Immature natural killer cell (primary cell): ENCODE data around the gene LUC7L. TPM values are rescaled to one million over a fixed set of nuclear protein-coding genes. Genes with fewer than 3 reads are reported as not detected.
A peak's percentile ranks its signal among the peaks of the same experiment; 100 is the strongest.

Experiments
- DNase-seq, 3 donors: peaks; one replicate each; pipeline ENCODE4 v3.0.0; 2022; ENCODE audit warnings: mixed read lengths in 1 of 3
- H3K27ac Mint-ChIP-seq, 6 donors: one replicate each; pipeline ENCODE4 v1.8.0; 2020; ENCODE audit warnings: mixed read lengths in 6 of 6, mild to moderate bottlenecking in 5 of 6, inconsistent platforms in 4 of 6, moderate library complexity in 3 of 6
- H3K27me3 Mint-ChIP-seq, 3 donors: one replicate each; pipeline ENCODE4 v1.8.0; 2020 to 2021; ENCODE audit warnings: low read depth in 3 of 3, mild to moderate bottlenecking in 3 of 3, mixed read lengths in 3 of 3, moderate library complexity in 3 of 3, inconsistent platforms in 1 of 3
- H3K36me3 Mint-ChIP-seq, 3 donors: one replicate each; pipeline ENCODE4 v1.8.0; 2020; ENCODE audit warnings: mixed read lengths in 3 of 3, inconsistent platforms in 2 of 3, mild to moderate bottlenecking in 2 of 3
- H3K4me1 Mint-ChIP-seq, 2 donors: one replicate each; pipeline ENCODE4 v1.8.0; 2020; ENCODE audit warnings: inconsistent platforms in 2 of 2, mild to moderate bottlenecking in 2 of 2, mixed read lengths in 2 of 2, moderate library complexity in 1 of 2
- H3K4me3 Mint-ChIP-seq, 5 donors: one replicate each; pipeline ENCODE4 v1.8.0; 2020; ENCODE audit warnings: mild to moderate bottlenecking in 5 of 5, mixed read lengths in 5 of 5, inconsistent platforms in 3 of 5, moderate library complexity in 3 of 5
- H3K9me3 Mint-ChIP-seq, 6 donors: one replicate each; pipeline ENCODE4 v1.8.0; 2020; ENCODE audit warnings: mild to moderate bottlenecking in 6 of 6, mixed read lengths in 6 of 6, inconsistent platforms in 4 of 6, moderate library complexity in 3 of 6
- polyA plus RNA-seq, 3 donors: library from polyadenylated mRNA; unstranded; fragments of 300-500 nt; fragmentation: Illumina TruSeq; gene quantifications; one replicate each; pipeline ENCODE4 v1.2.3, GENCODE V29; 2021

The LUC7L gene
- polyA plus RNA-seq, 3 donors from 2014 or later = 4.5 to 15.0 (median 10.4) TPM

DNA sequence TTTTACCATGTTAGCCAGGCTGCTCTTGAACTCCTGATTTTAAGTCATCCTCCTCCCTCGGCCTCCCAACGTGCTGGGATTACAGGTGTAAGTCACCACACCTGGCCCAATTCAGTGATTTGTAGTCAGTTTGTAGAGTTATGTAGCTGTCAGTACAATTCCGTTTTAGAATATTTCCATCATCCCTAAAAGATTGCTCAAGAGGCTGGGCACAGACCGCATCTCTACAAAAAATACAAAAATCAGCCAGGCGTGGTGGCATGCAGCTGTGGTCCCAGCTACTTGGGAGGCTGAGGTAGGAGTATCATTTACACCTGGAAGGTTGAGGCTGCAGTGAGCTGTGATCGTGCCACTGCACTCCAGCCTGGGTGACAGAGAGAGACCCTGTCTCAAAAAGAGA is 25.9 kb upstream of the LUC7L start:
- Mint-ChIP-seq H3K27me3 (peaks cover 0 to 3% (median 2%) of the 10 kb centered on the region in 3 donors), H3K27ac (peak overlapping the region in 1 of 6 donors; percentile 12), H3K9me3 (no peaks in the 10 kb centered on the region), H3K36me3 (peaks cover 17 to 31% (median 27%) of the 10 kb centered on the region in 3 donors), H3K4me3 (no peak overlapping the region), H3K4me1 (peaks cover 39 to 44% of the 10 kb centered on the region in 2 donors)
- no peak for DNase-seq

DNA sequence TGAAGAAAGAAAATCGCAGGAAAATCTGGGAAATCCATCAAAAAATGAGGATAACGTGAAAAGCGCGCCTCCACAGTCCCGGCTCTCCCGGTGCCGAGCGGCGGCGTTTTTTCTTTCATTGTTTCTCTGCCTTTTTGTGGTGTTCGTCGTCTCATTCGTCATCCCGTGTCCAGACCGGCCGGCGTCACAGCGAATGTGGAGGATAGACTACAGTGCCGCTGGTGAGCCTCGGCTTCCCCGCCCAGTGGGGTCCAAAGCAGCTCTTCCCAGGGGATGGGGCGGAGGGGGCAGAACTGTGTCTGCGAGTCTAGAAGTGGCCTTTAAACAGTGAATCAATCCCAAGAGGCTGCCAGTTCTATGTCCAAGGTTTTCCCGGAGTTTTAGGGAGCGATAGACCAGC is 25.2 kb upstream of the LUC7L start:
- Mint-ChIP-seq H3K27ac (no peak overlapping the region), H3K4me3 (no peak overlapping the region), H3K27me3 (peaks cover 0 to 3% (median 2%) of the 10 kb centered on the region in 3 donors), H3K9me3 (no peaks in the 10 kb centered on the region), H3K36me3 (peaks cover 17 to 30% (median 28%) of the 10 kb centered on the region in 3 donors), H3K4me1 (peaks cover 37 to 43% of the 10 kb centered on the region in 2 donors)
- DNase-seq = no peak

DNA sequence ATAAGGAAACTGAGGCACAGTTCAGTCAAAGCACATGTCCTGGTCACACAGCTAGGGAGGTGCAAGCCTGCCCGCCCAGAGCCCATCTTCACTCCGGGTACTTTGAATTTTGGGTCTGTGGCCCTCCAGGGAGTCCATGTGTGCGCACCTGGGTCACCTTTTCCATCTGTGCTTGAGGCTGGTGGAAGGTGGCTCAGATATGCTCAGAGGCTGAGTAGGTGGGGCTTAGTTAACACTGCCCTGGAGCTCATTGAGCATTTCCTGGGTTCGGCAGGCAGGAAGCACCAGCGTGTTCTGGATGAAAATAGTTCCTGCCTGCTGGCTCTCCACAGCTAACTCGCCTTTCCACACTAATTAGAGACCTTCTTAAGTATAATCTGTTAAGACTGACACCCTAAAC is 24.6 kb upstream of the LUC7L start:
- no peak for DNase-seq
- Mint-ChIP-seq H3K4me3 (peak overlapping the region; percentile 20 to 45 (median 26)), H3K4me1 (peaks cover 31 to 36% of the 10 kb centered on the region in 2 donors), H3K27ac (peak overlapping the region in 2 of 6 donors; percentile 41 to 53), H3K9me3 (no peaks in the 10 kb centered on the region), H3K36me3 (peaks cover 13 to 24% (median 22%) of the 10 kb centered on the region in 3 donors), H3K27me3 (peaks cover 0 to 3% (median 2%) of the 10 kb centered on the region in 3 donors)

DNA sequence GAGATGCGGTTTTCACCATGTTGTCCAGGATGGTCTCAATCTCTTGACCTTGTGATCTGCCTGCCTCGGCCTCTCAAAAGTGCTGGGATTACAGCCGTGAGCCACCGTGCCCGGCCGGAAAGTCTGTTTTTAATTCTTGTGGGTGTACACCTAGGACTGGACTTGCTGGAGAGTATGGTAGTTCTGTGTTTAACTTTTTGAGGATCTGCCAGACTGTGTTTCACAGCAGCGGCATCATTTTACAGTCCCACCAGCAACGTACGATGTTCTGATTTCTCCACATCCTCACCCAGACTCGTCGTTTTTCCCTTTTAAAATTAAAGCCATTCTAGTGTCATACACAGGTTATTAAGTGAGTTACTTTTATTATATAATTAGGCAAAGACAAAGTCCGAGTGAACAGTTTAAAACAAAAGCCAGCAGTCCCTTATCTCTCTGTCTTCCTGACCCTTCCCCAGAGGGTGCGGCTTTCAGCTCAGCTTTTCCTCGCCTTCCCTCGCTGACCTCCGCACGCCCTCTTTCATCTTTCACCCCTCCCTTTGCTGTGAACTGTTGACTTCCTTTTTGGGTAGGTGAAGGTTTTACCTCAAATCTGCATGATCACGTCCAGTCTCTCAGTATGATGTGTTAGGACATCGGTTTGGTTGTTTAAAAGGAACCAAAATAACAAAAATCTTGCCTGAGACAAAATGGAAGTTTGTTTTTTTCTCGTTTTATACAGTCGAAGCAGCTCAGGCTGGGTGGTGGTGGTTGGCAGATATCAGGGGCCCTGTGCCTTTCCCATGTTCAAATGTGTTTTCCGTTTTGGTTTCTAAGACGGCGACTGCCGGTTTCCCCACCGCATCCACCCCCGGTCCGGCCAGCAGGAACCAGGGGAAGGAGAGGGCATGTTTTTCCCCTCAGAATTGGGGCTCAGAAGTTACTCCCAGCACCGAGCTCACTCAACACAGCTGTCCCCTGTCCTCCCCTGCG is 23.4 kb upstream of the LUC7L start:
- Mint-ChIP-seq H3K27me3 (peaks cover 0 to 3% (median 2%) of the 10 kb centered on the region in 3 donors), H3K4me3 (peak overlapping the region; percentile 77 to 94 (median 88)), H3K36me3 (peaks cover 13 to 22% (median 22%) of the 10 kb centered on the region in 3 donors), H3K9me3 (no peaks in the 10 kb centered on the region), H3K4me1 (peaks cover 29 to 39% of the 10 kb centered on the region in 2 donors), H3K27ac (peak overlapping the region; percentile 86 to 97 (median 94))
- peak; percentile 50 to 51 (median 50) for DNase-seq

DNA sequence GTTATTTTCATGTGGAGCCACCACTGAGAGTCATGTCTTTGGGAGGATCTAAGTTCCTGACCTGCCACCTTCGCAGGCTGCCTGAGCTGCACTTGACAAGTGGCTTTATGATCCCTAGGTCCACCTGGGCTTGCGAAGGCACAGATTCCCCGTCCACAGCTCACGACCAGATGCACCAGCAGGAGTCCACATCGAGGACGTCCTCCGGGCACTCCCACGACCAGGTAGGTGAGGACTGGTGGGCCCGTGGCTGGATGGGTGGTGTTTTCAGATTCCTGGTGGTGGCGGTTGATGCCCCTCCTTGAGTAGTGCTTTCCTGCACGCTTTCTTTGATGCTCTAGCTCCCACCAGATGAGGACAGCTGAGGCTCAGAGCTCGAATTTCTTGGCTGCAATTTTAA is 20.2 kb upstream of the LUC7L start:
- H3K36me3 Mint-ChIP-seq = peaks cover 3 to 16% (median 16%) of the 10 kb centered on the region in 3 donors
- no peak overlapping the region for H3K27ac Mint-ChIP-seq
- no peak for DNase-seq
- H3K27me3 Mint-ChIP-seq = peaks cover 0 to 3% (median 0%) of the 10 kb centered on the region in 3 donors
- no peaks in the 10 kb centered on the region for H3K9me3 Mint-ChIP-seq
- H3K4me3 Mint-ChIP-seq = no peak overlapping the region
- peaks cover 34 to 39% of the 10 kb centered on the region in 2 donors for H3K4me1 Mint-ChIP-seq

DNA sequence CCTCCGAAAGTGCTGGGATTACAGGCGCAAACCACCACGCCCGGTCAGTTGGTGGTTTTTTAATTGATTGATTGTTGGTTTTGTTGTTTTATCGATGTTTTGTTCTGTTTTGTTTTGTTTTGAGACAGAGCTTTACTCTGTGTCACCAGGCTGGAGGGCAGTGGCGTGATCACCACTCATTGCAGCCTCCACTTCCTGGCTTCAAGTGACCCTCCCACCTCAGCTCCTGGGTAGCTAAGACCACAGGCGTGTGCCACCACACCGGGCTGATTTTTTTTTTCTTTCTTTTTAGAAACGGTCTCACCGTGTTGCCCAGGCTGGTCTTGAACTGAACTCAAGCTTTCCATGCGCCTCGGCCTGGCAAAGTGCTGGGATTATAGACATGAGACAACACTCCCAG is 17.8 kb upstream of the LUC7L start:
- Mint-ChIP-seq H3K27ac (peak overlapping the region in 5 of 6 donors; percentile 57 to 87 (median 76)), H3K9me3 (no peaks in the 10 kb centered on the region), H3K4me3 (peak overlapping the region in 4 of 5 donors; percentile 27 to 74 (median 31)), H3K4me1 (peaks cover 35 to 41% of the 10 kb centered on the region in 2 donors), H3K36me3 (peaks cover 0 to 11% (median 10%) of the 10 kb centered on the region in 3 donors), H3K27me3 (peaks cover 0 to 3% (median 0%) of the 10 kb centered on the region in 3 donors)
- peak; percentile 17 to 38 (median 26) for DNase-seq

DNA sequence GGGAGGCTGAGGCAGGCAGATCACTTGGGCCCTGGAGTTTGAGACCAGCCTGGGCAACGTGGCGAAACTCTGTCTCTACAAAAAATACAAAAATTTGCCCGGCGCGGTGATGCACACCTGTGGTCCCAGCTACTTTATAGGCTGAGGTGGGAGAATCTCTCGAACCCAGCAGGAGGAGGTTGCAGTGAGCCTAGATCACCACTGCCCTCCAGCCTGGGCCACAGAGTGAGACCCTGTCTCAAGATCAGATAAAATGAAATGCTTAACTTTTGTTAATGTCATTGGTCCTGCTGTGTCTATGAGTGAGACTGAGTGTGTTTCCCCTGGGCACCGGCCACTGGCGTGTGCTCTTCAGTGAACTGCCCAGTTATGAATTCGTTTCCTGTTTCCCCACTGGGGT is 15.9 kb upstream of the LUC7L start:
- peaks cover 53 to 57% of the 10 kb centered on the region in 2 donors for H3K4me1 Mint-ChIP-seq
- H3K9me3 Mint-ChIP-seq = no peaks in the 10 kb centered on the region
- H3K27ac Mint-ChIP-seq = peak overlapping the region in 3 of 6 donors; percentile 23 to 53 (median 31)
- no peaks in the 10 kb centered on the region for H3K36me3 Mint-ChIP-seq
- H3K27me3 Mint-ChIP-seq = peaks cover 0 to 4% (median 0%) of the 10 kb centered on the region in 3 donors
- H3K4me3 Mint-ChIP-seq = no peak overlapping the region
- DNase-seq = no peak

DNA sequence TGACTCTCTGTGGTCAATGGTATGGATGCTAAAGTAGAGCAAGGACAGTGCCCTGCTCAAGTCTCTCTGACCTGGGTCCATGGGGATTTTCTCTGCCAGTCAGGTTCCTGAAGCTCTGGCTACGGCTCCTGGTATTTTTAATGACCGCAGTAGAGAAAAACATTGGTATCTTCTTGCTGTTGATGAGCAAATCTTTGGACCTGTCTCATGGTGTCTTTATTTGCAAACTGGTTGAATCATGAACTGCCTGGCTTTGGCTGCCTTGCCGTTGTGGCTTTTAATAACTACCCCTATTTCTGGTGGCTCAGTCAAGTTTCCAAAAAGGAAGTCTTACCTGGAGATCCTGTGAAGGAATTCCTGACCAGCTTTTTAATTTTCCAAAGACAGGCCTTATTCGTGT is 14.1 kb upstream of the LUC7L start:
- peak overlapping the region; percentile 3 to 40 (median 40) for H3K27ac Mint-ChIP-seq
- H3K9me3 Mint-ChIP-seq = no peaks in the 10 kb centered on the region
- peak overlapping the region in 1 of 5 donors; percentile 7 for H3K4me3 Mint-ChIP-seq
- DNase-seq = no peak
- H3K4me1 Mint-ChIP-seq = peaks cover 60 to 62% of the 10 kb centered on the region in 2 donors
- H3K27me3 Mint-ChIP-seq = peaks cover 0 to 6% (median 0%) of the 10 kb centered on the region in 3 donors
- peaks cover 0 to 4% (median 0%) of the 10 kb centered on the region in 3 donors for H3K36me3 Mint-ChIP-seq

DNA sequence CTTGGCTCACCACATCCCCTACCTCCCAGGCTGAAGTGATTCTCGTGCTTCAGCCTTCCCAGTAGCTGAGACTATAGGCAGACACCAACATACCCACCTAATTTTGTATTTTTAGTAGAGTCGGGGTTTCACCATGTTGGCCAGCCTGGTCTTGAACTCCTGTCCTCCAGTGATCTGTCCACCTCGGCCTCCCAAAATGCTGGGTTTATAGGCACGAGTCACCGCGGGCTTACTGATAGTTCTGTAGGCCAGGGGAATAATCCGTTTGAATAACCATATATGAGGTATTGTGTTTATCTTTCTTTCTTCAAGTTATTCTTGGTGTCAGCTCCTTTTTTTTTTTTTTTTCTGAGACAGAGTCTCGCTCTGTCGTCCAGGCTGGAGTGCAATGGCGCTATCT is 13.0 kb upstream of the LUC7L start:
- Mint-ChIP-seq H3K4me1 (peaks cover 55 to 58% of the 10 kb centered on the region in 2 donors), H3K36me3 (peaks cover 0 to 4% (median 0%) of the 10 kb centered on the region in 3 donors), H3K4me3 (peak overlapping the region in 4 of 5 donors; percentile 30 to 69 (median 60)), H3K27ac (peak overlapping the region; percentile 32 to 75 (median 54)), H3K9me3 (no peaks in the 10 kb centered on the region), H3K27me3 (peaks cover 0 to 7% (median 0%) of the 10 kb centered on the region in 3 donors)
- no peak for DNase-seq

DNA sequence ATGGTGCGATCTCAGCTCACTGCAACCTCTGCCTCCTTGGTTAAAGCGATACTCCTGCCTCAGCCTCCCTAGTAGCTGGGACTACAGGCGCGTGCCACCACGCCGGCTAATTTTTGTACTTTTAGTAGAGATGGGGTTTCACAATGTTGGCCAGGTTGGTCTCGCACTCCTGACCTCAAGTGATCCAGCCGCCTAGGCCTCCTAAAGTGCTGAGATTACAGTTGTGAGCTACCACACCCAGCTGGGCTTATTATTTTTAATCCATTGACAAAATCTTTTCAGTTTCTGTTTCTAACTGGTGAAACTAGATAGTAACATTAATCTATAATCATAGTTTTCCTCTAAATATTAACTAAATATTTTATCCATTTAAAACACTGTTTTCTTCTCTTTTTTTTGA is 11.3 kb upstream of the LUC7L start:
- Mint-ChIP-seq H3K4me1 (peaks cover 53 to 54% of the 10 kb centered on the region in 2 donors), H3K27ac (peak overlapping the region in 5 of 6 donors; percentile 2 to 78 (median 69)), H3K36me3 (peaks cover 0 to 4% (median 0%) of the 10 kb centered on the region in 3 donors), H3K9me3 (no peaks in the 10 kb centered on the region), H3K27me3 (peaks cover 0 to 10% (median 2%) of the 10 kb centered on the region in 3 donors), H3K4me3 (peak overlapping the region; percentile 53 to 69 (median 61))
- DNase-seq = peak; percentile 47 to 58 (median 52)

DNA sequence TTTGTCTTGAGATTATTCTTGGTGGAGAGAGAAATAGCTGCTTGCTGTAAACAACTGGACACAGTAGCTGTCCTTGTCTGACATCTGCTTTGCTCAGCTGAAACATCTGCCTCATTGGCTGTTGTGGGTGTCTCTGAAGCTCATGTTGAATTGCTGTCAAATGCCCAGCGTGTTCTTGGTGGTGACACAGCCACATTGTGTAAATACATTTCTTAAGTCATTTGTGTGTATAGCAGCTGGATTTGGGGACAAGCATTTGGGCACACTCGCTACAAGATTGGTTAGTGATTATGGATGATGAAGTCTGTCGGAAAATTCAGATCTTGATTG is 10.7 kb upstream of the LUC7L start:
- Mint-ChIP-seq H3K9me3 (no peaks in the 10 kb centered on the region), H3K27ac (peak overlapping the region in 4 of 6 donors; percentile 2 to 86 (median 55))

DNA sequence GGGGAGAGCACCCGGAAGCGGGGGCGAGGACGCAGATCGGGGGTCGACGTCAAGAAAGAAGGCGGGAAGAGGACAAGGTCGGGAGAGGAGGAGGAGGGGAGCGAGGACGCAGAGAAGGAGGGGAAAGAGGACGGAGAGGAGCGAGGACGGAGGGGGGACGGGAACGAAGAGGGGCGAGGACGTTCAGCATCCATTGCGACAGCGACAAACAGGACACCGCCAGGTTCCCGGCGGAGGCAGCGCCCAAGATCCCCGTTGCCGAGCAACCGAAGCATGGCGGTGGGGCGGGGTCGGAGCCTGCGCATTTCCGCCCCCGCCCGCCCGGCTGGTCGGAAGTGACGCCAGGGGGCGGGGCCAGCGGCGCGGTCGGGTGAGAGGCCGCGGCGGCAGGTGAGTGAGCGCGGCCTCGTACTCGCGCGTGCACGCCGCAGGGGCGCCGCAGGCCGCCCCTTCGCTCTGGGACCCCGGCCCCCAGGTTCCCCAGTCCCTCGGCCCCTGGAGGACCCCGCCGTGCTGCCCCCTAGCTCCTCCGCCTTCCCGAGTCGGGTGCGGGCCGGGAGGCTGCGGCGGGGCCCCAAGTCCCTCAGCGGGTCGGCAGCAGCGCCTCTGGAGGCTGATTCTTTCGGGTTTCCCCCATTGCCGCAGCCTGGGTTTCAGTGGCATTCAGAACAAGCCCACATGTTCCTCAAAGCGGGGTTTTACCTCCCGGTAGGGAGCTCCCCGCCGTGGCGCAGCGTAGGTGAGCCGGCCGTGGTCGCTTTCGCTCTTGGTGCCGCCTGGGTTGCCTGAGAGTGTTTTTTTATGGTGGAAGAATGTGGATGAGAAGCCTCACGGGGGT is 5.4 kb upstream of the LUC7L start, which contains the start of gene FAM234A:
TSS of gene FAM234A (plus strand) at position 354 of the 838 bp plus-strand sequence. CDS start 19,593 bp downstream, outside the sequence.
- peak within 1 kb of the TSS; percentile 91 to 94 (median 91) for H3K4me3 Mint-ChIP-seq
- peak; percentile 95 to 97 (median 95) for DNase-seq
- H3K36me3 Mint-ChIP-seq = peaks cover 0 to 1% (median 0%) of the 10 kb centered on the region in 3 donors
- no peaks in the 10 kb centered on the region for H3K9me3 Mint-ChIP-seq
- H3K4me1 Mint-ChIP-seq = peaks cover 18 to 19% of the 10 kb centered on the region in 2 donors
- H3K27ac Mint-ChIP-seq = peak within 1 kb of the TSS; percentile 98 to 100 (median 99)
- H3K27me3 Mint-ChIP-seq = peaks cover 4 to 21% (median 15%) of the 10 kb centered on the region in 3 donors

More for the DNA sequence above, 10.7 kb upstream of the LUC7L start:
- Mint-ChIP-seq H3K4me1 (peaks cover 54 to 55% of the 10 kb centered on the region in 2 donors), H3K4me3 (peak overlapping the region in 4 of 5 donors; percentile 7 to 54 (median 28)), H3K36me3 (peaks cover 0 to 4% (median 0%) of the 10 kb centered on the region in 3 donors), H3K27me3 (peaks cover 0 to 17% (median 8%) of the 10 kb centered on the region in 3 donors)
- DNase-seq = no peak

DNA sequence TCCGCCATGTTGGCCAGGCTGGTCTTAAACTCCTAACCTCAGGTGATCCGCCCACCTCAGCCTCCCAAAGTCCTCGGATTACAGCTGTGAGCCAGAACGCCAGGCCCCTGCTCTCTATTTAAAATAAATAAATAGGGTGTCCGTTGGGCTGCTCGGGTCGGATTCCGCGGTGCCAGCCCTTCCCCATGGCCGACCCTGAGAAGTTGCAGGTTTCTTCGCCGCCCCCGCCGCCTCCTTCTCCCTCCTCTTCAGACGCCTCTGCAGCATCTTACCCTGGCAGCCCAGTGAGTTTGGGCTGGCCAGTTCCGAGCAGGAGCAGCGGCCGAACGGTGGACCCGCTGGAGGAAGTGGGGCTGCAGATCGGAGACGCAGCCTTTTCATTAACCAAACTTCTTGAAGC is 1.7 kb upstream of the LUC7L start:
- H3K27me3 Mint-ChIP-seq = peaks cover 4 to 28% (median 19%) of the 10 kb centered on the region in 3 donors
- peaks cover 6 to 15% (median 9%) of the 10 kb centered on the region in 3 donors for H3K36me3 Mint-ChIP-seq
- peak overlapping the region in 2 of 6 donors; percentile 53 for H3K27ac Mint-ChIP-seq
- H3K4me3 Mint-ChIP-seq = peak overlapping the region in 1 of 5 donors; percentile 21
- H3K4me1 Mint-ChIP-seq = peaks cover 39 to 49% of the 10 kb centered on the region in 2 donors
- H3K9me3 Mint-ChIP-seq = no peaks in the 10 kb centered on the region
- DNase-seq = no peak
